Hepatocyte (in vitro differentiated cells): ENCODE data around the gene ITGA11.

Experiments
- EZH2phosphoT487 ChIP-seq: fragments of 200-600 bp; sonication (generic); IDR thresholded peaks from one replicate; pipeline ENCODE4 v1.6.1; 2018; ENCODE audit warnings: antibody characterized with exemption, mild to moderate bottlenecking, low read depth, moderate library complexity; ENCODE audit not compliant: unreplicated experiment, severe bottlenecking
- TF ChIP-seq, protein P1 (sequence below): fragments of 200-600 bp; sonication (generic); IDR thresholded peaks from 2 replicates; pipeline ENCODE4 v1.5.1; 2016; ENCODE audit warnings: antibody characterized with exemption, mild to moderate bottlenecking; ENCODE audit not compliant: poor library complexity

DNA sequence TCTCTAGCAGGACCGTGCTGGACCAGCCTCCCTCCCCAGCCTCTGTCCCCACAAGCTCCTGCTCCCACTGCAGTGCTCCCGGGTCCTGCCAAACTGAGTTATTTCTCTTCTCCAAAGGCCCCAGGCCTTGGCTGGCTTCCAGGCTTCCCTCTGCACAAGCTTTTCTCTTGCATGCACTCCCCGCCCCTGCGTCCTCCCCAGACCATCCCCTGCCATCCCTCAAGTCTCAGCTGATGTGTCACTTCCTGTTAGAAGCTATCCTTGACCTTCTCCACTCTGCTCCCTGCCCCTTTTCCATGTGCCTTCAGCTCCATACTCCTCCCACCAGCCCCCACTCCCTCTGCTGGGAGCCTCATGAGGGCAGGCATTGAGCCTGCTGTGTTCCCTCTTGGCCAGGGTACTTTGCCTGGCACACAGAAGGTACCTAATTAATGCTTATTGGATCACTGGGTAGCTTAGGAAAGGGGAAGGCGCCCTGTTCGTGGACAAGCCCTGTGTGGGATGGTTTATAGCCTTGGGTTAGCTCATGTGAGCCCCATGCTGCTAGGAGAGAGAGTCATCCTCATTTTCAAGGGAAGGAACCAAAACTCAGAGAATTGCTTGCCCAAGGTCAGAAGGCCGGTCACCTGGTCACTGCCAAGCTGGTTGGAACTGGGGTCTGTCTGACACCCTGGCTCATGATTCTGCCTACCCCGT is 98.0 kb downstream of the ITGA11 start:
- TF ChIP-seq EZH2phosphoT487, result no peak
- TF ChIP-seq, protein P1, sequence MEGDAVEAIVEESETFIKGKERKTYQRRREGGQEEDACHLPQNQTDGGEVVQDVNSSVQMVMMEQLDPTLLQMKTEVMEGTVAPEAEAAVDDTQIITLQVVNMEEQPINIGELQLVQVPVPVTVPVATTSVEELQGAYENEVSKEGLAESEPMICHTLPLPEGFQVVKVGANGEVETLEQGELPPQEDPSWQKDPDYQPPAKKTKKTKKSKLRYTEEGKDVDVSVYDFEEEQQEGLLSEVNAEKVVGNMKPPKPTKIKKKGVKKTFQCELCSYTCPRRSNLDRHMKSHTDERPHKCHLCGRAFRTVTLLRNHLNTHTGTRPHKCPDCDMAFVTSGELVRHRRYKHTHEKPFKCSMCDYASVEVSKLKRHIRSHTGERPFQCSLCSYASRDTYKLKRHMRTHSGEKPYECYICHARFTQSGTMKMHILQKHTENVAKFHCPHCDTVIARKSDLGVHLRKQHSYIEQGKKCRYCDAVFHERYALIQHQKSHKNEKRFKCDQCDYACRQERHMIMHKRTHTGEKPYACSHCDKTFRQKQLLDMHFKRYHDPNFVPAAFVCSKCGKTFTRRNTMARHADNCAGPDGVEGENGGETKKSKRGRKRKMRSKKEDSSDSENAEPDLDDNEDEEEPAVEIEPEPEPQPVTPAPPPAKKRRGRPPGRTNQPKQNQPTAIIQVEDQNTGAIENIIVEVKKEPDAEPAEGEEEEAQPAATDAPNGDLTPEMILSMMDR, result no peak
